ENCODE results near the gene FUT6. TPM values are rescaled to one million over a fixed set of nuclear protein-coding genes. Genes with fewer than 3 reads are reported as not detected.
"Not testable (repeated sequence)": the region's sequence is repeated elsewhere in the genome, so short reads cannot be mapped to it uniquely, and the experiment has no call there.

Gene FUT6
- polyA plus RNA-seq, 2 donors: 77.6 to 96.5 TPM

- no peaks in the 10 kb centered on the region for H3K9me3 ChIP-seq (ENCODE audit: control insufficient read depth in 2 of 2, insufficient read depth in 1 of 2, low read depth in 1 of 2, low read length in 1 of 2)
- H3K27me3 ChIP-seq (ENCODE audit: control insufficient read depth in 1 of 2, insufficient read depth in 2 of 2, low read length in 2 of 2): no peaks in the 10 kb centered on the region
- 80 to 82% methylated on average over 9 of the region's 9 CpGs for WGBS, 2 donors
- no peaks in the 10 kb centered on the region for H3K4me1 ChIP-seq (ENCODE audit: control insufficient read depth in 2 of 2, insufficient read depth in 2 of 2, low read length in 1 of 2)
- no peak overlapping the region for H3K4me3 ChIP-seq (ENCODE audit: low read depth in 1 of 2, low read length in 2 of 2)
- H3K27ac ChIP-seq (ENCODE audit: low read depth in 2 of 2, low read length in 1 of 2): no peak overlapping the region
- peaks cover 10 to 28% of the 10 kb centered on the region in 2 donors for H3K36me3 ChIP-seq (ENCODE audit: control insufficient read depth in 2 of 2, insufficient read depth in 2 of 2, low read length in 1 of 2)
These were observed 57.2 kb downstream of the FUT6 start for GRCh38 chr19:5782322-5782721.

- not testable (repeated sequence) for H3K27ac ChIP-seq (ENCODE audit: low read depth in 2 of 2, low read length in 1 of 2); H3K4me1 ChIP-seq (ENCODE audit: control insufficient read depth in 2 of 2, insufficient read depth in 2 of 2, low read length in 1 of 2); H3K27me3 ChIP-seq (ENCODE audit: control insufficient read depth in 1 of 2, insufficient read depth in 2 of 2, low read length in 2 of 2); H3K4me3 ChIP-seq (ENCODE audit: low read depth in 1 of 2, low read length in 2 of 2); H3K9me3 ChIP-seq (ENCODE audit: control insufficient read depth in 2 of 2, insufficient read depth in 1 of 2, low read depth in 1 of 2, low read length in 1 of 2)
- 75 to 87% methylated on average over 11 of the region's 11 CpGs for WGBS, 2 donors
- peaks cover 10 to 14% of the 10 kb centered on the region in 2 donors for H3K36me3 ChIP-seq (ENCODE audit: control insufficient read depth in 2 of 2, insufficient read depth in 2 of 2, low read length in 1 of 2)
These were observed 58.6 kb downstream of the FUT6 start for GRCh38 chr19:5780916-5781315.

Other genes with a start within 250 kb of the FUT6 start
- gene SAFB2, start 216.9 kb downstream of the FUT6 start, polyA plus RNA-seq: 10 to 100 TPM; 27.5 to 43.7 TPM
- 10 to 100 TPM; 44.2 to 48.5 TPM for gene SAFB, start 216.6 kb downstream of the FUT6 start, polyA plus RNA-seq
- gene MICOS13, start 159.2 kb downstream of the FUT6 start, polyA plus RNA-seq: 100 to 1,000 TPM in 1 of 2 donors, 10 to 100 TPM in 1; 86.8 to 104 TPM
- gene HSD11B1L, start 158.7 kb downstream of the FUT6 start, polyA plus RNA-seq: 1 to 10 TPM; 3.8 to 4.1 TPM
- 1,000 to 10,000 TPM; 1,315 to 1,592 TPM for gene RPL36, start 149.4 kb downstream of the FUT6 start, polyA plus RNA-seq
- gene LONP1, start 119.6 kb downstream of the FUT6 start, polyA plus RNA-seq: 10 to 100 TPM; 19.3 to 36.1 TPM
- gene CATSPERD, start 119.1 kb downstream of the FUT6 start, polyA plus RNA-seq: not detected
- 1 to 10 TPM; 3.3 to 8.0 TPM for gene PRR22, start 55.0 kb downstream of the FUT6 start, polyA plus RNA-seq
- gene DUS3L, start 48.5 kb downstream of the FUT6 start, polyA plus RNA-seq: 10 to 100 TPM; 32.3 to 53.9 TPM
- gene NRTN, start 34.6 kb downstream of the FUT6 start, polyA plus RNA-seq: 1 to 10 TPM; 2.2 to 2.8 TPM
- gene FUT3, start 11.7 kb upstream of the FUT6 start, polyA plus RNA-seq: 100 to 1,000 TPM; 121 to 183 TPM
- not detected for gene FUT5, start 30.8 kb upstream of the FUT6 start, polyA plus RNA-seq
- gene NDUFA11, start 64.1 kb upstream of the FUT6 start, polyA plus RNA-seq: 100 to 1,000 TPM; 328 to 390 TPM
- 1 to 10 TPM; 3.4 to 7.9 TPM for gene VMAC, start 65.2 kb upstream of the FUT6 start, polyA plus RNA-seq
- 10 to 100 TPM in 1 of 2 donors, 1 to 10 TPM in 1; 8.0 to 18.7 TPM for gene CAPS, start 74.6 kb upstream of the FUT6 start, polyA plus RNA-seq
- gene RANBP3, start 138.4 kb upstream of the FUT6 start, polyA plus RNA-seq: 10 to 100 TPM; 25.0 to 34.4 TPM